GM19468 (cell line): Measurements from ENCODE around the gene OR52H1.

Experiments
- ATAC-seq: cut with Tn5 transposase; IDR thresholded peaks from one replicate; pipeline ENCODE4 v1.9.1; 2021; ENCODE audit warnings: mild to moderate bottlenecking, moderate library complexity, moderate number of reproducible peaks; ENCODE audit not compliant: unreplicated experiment; ENCODE audit errors: extremely low read depth

Gene OR52H1

GRCh38 chr11:5536482-5536881, 11.9 kb downstream of the OR52H1 start:
- no peak for ATAC-seq

- ATAC-seq, result no peak
Observed at GRCh38 chr11:5534046-5534445, 14.3 kb downstream of the OR52H1 start.

GRCh38 chr11:5531053-5531831, 17.1 kb downstream of the OR52H1 start:
- no peak for ATAC-seq

GRCh38 chr11:5528495-5528894, 19.8 kb downstream of the OR52H1 start:
- ATAC-seq, result no peak

GRCh38 chr11:5527716-5528115, 20.6 kb downstream of the OR52H1 start:
- ATAC-seq, result no peak

- no peak for ATAC-seq
Observed at GRCh38 chr11:5524756-5525155, 23.6 kb downstream of the OR52H1 start.

- ATAC-seq, result no peak
Observed at GRCh38 chr11:5522308-5522707, 26.0 kb downstream of the OR52H1 start.

GRCh38 chr11:5521540-5521939, 26.8 kb downstream of the OR52H1 start:
- ATAC-seq, result no peak

GRCh38 chr11:5516599-5516998, 31.7 kb downstream of the OR52H1 start, which contains the start of gene UBQLNL:
Gene UBQLNL (minus strand): TSS chr11:5516699. CDS start chr11:5516441, 258 bp downstream.
- no peak for ATAC-seq

- ATAC-seq, result no peak
Observed at GRCh38 chr11:5514841-5515240, 33.5 kb downstream of the OR52H1 start.

GRCh38 chr11:5509803-5510202, 38.5 kb downstream of the OR52H1 start, which contains the start of gene UBQLN3:
Gene UBQLN3 (minus strand): TSS chr11:5509957. CDS start chr11:5509558, 399 bp downstream.
- no peak for ATAC-seq

- ATAC-seq, result no peak
Observed at GRCh38 chr11:5508605-5509004, 39.7 kb downstream of the OR52H1 start.

- no peak for ATAC-seq
Observed at GRCh38 chr11:5507933-5508305, 40.4 kb downstream of the OR52H1 start.

- ATAC-seq, result no peak
Observed at GRCh38 chr11:5507177-5507932, 41.0 kb downstream of the OR52H1 start.

- ATAC-seq, result no peak
Observed at GRCh38 chr11:5505363-5506048, 42.8 kb downstream of the OR52H1 start.

- no peak for ATAC-seq
Observed at GRCh38 chr11:5504403-5504921, 43.9 kb downstream of the OR52H1 start.

GRCh38 chr11:5500393-5500801, 47.9 kb downstream of the OR52H1 start:
- ATAC-seq, result no peak

GRCh38 chr11:5499671-5500070, 48.7 kb downstream of the OR52H1 start:
- ATAC-seq, result no peak
